Left lung (tissue), 10 donors: ENCODE measurements around the gene AP1S1. TPM values are rescaled to one million over a fixed set of nuclear protein-coding genes. Genes with fewer than 3 reads are reported as not detected.

ENCODE experiments used
- ATAC-seq: fragments of 200-7000 bp; cut with Tn5 transposase; one replicate; pipeline ENCODE4 v1.9.1; 2020; ENCODE audit warnings: moderate library complexity
- DNase-seq, 4 donors: peaks; one replicate each; pipeline ENCODE4 v3.0.0-alpha.2; 2013 to 2020
- H3K27ac ChIP-seq, 2 donors: fragments of 200-600 bp; sonication (generic) in 1 of 2; one replicate each; pipeline versions ENCODE4 v1.5.0 to v1.8.0; 2020 to 2021
- H3K27me3 ChIP-seq, 2 donors: fragments of 200-600 bp; sonication (generic) in 1 of 2; one replicate each; pipeline versions ENCODE4 v1.5.0 to v1.8.0; 2020 to 2021
- H3K36me3 ChIP-seq, 2 donors: fragments of 200-600 bp; sonication (generic) in 1 of 2; one replicate each; pipeline versions ENCODE4 v1.5.0 to v1.8.0; 2020 to 2021
- H3K4me1 ChIP-seq, 2 donors: fragments of 200-600 bp; one replicate each; pipeline ENCODE4 v1.8.0; 2021
- H3K4me3 ChIP-seq, 2 donors: fragments of 200-600 bp; sonication (generic) in 1 of 2; one replicate each; pipeline versions ENCODE4 v1.5.0 to v1.8.0; 2020 to 2021; ENCODE audit warnings: mild to moderate bottlenecking in 1 of 2
- H3K9me3 ChIP-seq, 2 donors: fragments of 200-600 bp; sonication (generic) in 1 of 2; one replicate each; pipeline versions ENCODE4 v1.5.0 to v1.8.0; 2020 to 2021
- intact Hi-C, 2 donors: fragments of 100-400 bp; cut with DNase I; formaldehyde crosslinking; loops; one replicate each; pipeline versions ENCODE4 v1.11.2 to v1.14.2; 2022
- microRNA-seq, 2 donors: library from miRNA; unstranded; fragments of <30 nt; microRNA quantifications; one replicate each; pipeline ENCODE4, GENCODE V29; 2019
- polyA plus RNA-seq, 6 donors: library from polyadenylated mRNA; unstranded; fragments of 120-200 nt; gene quantifications; one replicate each; pipeline ENCODE4 v1.2.1, GENCODE V29; 2013; ENCODE audit not compliant: insufficient read length in 6 of 6
- total RNA-seq, 2 donors: library from RNA; stranded (reverse); fragmentation: NEBNext Ultra II Directional; extraction: Animal tissue kit (Norgen Biotek cat#: 25700); gene quantifications; one replicate each; pipeline ENCODE4 v1.2.1, GENCODE V29; 2021
- TF ChIP-seq, protein P1 (sequence below), 2 donors: fragments of 200-600 bp; sonication (generic) in 1 of 2; IDR thresholded peaks; one replicate each; pipeline versions ENCODE4 v1.5.0 to v1.8.0; 2021; ENCODE audit warnings: antibody characterized with exemption in 2 of 2
- donor health status: DM: no; HTN: yes; CAD: no.
- donor health status: DM: no; HTN: no; CAD: no.

AP1S1 gene
- total and polyA plus RNA-seq, 8 donors, result 39.4 to 92.6 (median 85.1) TPM

DNA sequence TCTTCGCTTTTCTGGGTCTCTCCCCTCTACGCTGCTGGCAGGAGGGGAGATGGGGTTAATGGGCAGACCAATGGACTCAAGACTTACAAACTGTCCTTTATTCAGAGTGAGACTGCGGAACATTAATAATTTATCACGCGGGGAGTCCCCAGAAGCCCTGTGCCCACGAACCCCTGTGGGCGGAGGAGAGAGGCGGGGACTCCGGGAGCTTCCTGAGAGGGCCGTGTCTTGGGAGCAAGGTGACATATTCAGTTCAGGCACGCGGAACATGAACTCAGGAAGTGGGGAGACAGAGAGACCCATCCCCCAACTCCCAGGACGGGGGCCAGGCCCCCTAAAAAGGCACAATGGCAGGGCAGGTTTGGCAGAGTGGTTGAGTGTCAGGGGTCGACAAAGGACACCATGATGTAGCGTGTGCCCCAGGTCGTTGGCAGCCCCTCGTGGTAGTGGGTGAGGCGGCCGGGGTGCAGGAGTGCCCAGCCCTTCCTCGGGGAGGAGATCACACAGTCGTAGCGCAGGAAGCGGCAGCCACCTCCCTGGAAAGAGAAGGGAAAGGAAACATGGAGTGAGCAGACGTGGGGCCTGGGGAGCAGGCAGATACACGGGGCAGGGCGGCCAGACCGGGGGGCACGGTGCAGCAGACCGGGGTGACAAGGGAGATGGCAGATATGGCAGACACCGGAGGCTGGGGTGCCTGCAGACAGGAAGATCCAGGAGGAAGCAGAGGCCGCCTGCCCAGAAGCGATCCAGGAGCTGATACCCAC, 51.8 kb downstream of the AP1S1 start:
- Histone ChIP-seq H3K4me1 (peaks cover 0 to 4% of the 10 kb centered on the region in 2 donors), H3K27me3 (peaks cover 19 to 29% of the 10 kb centered on the region in 2 donors), H3K27ac (no peak overlapping the region), H3K9me3 (no peaks in the 10 kb centered on the region), H3K36me3 (peaks cover 0 to 55% of the 10 kb centered on the region in 2 donors), H3K4me3 (no peak overlapping the region)
- intact Hi-C loops, result no loop called here
- TF ChIP-seq, protein P1, sequence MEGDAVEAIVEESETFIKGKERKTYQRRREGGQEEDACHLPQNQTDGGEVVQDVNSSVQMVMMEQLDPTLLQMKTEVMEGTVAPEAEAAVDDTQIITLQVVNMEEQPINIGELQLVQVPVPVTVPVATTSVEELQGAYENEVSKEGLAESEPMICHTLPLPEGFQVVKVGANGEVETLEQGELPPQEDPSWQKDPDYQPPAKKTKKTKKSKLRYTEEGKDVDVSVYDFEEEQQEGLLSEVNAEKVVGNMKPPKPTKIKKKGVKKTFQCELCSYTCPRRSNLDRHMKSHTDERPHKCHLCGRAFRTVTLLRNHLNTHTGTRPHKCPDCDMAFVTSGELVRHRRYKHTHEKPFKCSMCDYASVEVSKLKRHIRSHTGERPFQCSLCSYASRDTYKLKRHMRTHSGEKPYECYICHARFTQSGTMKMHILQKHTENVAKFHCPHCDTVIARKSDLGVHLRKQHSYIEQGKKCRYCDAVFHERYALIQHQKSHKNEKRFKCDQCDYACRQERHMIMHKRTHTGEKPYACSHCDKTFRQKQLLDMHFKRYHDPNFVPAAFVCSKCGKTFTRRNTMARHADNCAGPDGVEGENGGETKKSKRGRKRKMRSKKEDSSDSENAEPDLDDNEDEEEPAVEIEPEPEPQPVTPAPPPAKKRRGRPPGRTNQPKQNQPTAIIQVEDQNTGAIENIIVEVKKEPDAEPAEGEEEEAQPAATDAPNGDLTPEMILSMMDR (IDR thresholded peaks at IDR 0.05), result no peak
- no peak for DNase-seq
- no peak for ATAC-seq

DNA sequence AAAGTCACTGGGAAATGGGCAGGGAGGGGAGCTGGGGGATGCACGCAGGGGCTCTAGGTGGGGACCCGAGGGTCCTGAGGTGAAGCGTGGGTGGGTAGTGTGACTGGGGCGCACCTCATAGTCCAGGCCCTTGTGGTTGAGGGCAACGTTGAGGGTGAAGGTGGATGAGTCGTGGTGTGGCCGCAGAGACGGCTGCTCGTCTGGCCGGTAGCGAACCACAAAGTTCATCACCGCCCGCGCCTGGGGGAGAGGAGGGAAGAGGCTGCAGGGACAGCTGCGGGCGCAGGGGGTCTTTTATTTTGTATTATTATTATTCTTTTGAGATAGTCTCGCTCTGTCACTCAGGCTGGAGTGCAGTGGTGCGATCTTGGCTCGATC, 52.4 kb downstream of the AP1S1 start:
- ATAC-seq, result no peak
- intact Hi-C loops, result no loop called here
- DNase-seq, result no peak
- H3K9me3 ChIP-seq, result no peaks in the 10 kb centered on the region
- TF ChIP-seq, protein P1 (IDR thresholded peaks at IDR 0.05), result no peak
- H3K27ac ChIP-seq, result no peak overlapping the region
- no peak overlapping the region for H3K4me3 ChIP-seq
- peaks cover 14 to 24% of the 10 kb centered on the region in 2 donors for H3K27me3 ChIP-seq
- peaks cover 0 to 61% of the 10 kb centered on the region in 2 donors for H3K36me3 ChIP-seq
- peaks cover 0 to 4% of the 10 kb centered on the region in 2 donors for H3K4me1 ChIP-seq

DNA sequence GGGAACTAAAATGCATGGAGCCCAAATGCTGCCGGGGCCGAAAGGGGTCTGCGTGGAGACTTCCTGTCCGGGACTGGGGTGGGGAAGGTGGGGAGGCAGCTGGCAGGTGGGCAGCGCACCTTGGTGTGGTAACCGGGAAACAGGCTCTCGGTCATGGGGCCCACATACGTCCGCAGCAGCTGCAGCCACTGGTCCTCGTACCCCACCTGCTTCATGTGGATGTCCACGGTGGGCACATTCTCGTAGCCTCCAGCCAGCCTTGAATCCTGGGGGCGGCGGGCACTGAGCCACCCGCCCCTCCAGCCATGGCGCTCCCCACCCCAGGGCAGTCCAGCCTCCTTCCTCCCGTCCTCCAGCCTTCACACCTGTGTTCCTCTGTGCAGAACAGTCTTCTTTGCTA, 53.2 kb downstream of the AP1S1 start:
- TF ChIP-seq, protein P1 (IDR thresholded peaks at IDR 0.05), result no peak
- peaks cover 0 to 4% of the 10 kb centered on the region in 2 donors for H3K4me1 ChIP-seq
- peaks cover 6 to 16% of the 10 kb centered on the region in 2 donors for H3K27me3 ChIP-seq
- no peaks in the 10 kb centered on the region for H3K9me3 ChIP-seq
- H3K36me3 ChIP-seq, result peaks cover 0 to 69% of the 10 kb centered on the region in 2 donors
- intact Hi-C loops, result no loop called here
- H3K4me3 ChIP-seq, result no peak overlapping the region
- no peak for ATAC-seq
- no peak overlapping the region for H3K27ac ChIP-seq
- DNase-seq, result no peak

DNA sequence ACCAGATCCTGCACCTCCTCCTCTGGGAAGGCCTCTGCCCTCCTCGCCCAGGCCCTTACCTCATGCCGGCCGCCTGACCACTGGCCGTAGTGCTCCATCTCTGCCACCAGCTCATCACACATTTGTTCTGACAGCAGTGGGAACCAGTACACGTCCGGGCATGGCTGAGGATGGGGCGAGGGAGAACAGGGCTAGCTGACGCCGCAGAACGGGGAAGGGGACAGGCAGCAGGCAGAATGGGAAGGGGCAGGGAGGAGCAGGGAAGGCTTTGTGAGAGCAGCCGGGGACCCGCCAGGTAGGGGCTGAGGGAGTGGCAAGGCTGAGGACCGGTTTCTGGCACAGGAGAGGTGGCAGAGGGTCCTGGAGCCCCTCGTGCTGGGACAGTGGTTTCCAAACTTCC, 54.5 kb downstream of the AP1S1 start:
- H3K36me3 ChIP-seq, result peaks cover 0 to 82% of the 10 kb centered on the region in 2 donors
- H3K27me3 ChIP-seq, result peaks cover 0 to 2% of the 10 kb centered on the region in 2 donors
- no peak for ATAC-seq
- no peaks in the 10 kb centered on the region for H3K9me3 ChIP-seq
- intact Hi-C loops, result no loop called here
- no peak overlapping the region for H3K27ac ChIP-seq
- no peak for DNase-seq
- TF ChIP-seq, protein P1 (IDR thresholded peaks at IDR 0.05), result no peak
- H3K4me1 ChIP-seq, result peaks cover 0 to 4% of the 10 kb centered on the region in 2 donors
- H3K4me3 ChIP-seq, result no peak overlapping the region

DNA sequence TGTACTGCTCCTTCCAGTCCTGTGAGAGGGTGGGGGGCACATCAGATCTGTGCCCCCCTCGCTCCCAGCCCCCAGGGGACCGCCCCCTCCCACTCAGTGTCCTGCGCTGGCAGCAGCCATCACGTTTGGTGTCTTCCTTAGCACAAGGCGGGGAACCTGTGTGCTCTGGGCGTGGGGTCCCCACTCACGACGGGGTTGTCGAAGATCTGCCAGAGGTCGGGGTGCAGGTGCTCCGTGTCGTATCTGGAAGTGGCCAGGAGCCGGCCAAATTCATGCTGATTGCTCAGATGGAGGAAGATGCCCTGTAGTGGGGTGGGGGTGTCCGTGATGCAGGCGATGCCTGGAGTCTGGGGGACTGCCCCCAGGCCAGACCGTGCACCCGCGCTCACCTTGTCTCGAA, 55.9 kb downstream of the AP1S1 start:
- intact Hi-C loops, result no loop called here
- H3K27ac ChIP-seq, result no peak overlapping the region
- TF ChIP-seq, protein P1 (IDR thresholded peaks at IDR 0.05), result no peak
- no peaks in the 10 kb centered on the region for H3K27me3 ChIP-seq
- no peaks in the 10 kb centered on the region for H3K9me3 ChIP-seq
- ATAC-seq, result no peak
- no peak overlapping the region for H3K4me3 ChIP-seq
- no peak for DNase-seq
- peaks cover 0 to 96% of the 10 kb centered on the region in 2 donors for H3K36me3 ChIP-seq
- peaks cover 0 to 6% of the 10 kb centered on the region in 2 donors for H3K4me1 ChIP-seq

Small RNA genes lying within 50 kb of the gene (microRNA-seq; reads per million reads assigned to microRNA genes)
- gene MIR4653, result 0 to 0.34 reads per million in 2 donors

Other genes starting within 250 kb of the AP1S1 start
- gene MUC3A, start 204.9 kb upstream of the AP1S1 start, total RNA-seq, result 1 to 10 TPM; 2.9 to 3.6 TPM
- under 1 TPM; 0.37 to 0.67 (median 0.58) TPM for gene MUC3A, start 204.9 kb upstream of the AP1S1 start, polyA plus RNA-seq
- gene MUC12, start 184.9 kb upstream of the AP1S1 start, total RNA-seq, result 1 to 10 TPM in 1 of 2 donors, under 1 TPM in 1; 0.44 to 1.7 TPM
- 1 to 10 TPM in 3 of 6 donors, under 1 TPM in 3; 0.45 to 2.0 (median 1.2) TPM for gene MUC12, start 184.9 kb upstream of the AP1S1 start, polyA plus RNA-seq
- under 1 TPM in 1 of 2 donors, not detected in 1; 0.05 TPM for gene MUC17, start 134.4 kb upstream of the AP1S1 start, total RNA-seq
- gene MUC17, start 134.4 kb upstream of the AP1S1 start, polyA plus RNA-seq, result under 1 TPM in 1 of 6 donors, not detected in 5; 0.46 TPM
- 10 to 100 TPM; 42.8 to 55.6 TPM for gene TRIM56, start 69.0 kb upstream of the AP1S1 start, total RNA-seq
- 10 to 100 TPM; 23.4 to 29.2 (median 25.8) TPM for gene TRIM56, start 69.0 kb upstream of the AP1S1 start, polyA plus RNA-seq
- 10 to 100 TPM; 59.4 to 80.5 TPM for gene SERPINE1, start 27.4 kb upstream of the AP1S1 start, total RNA-seq
- 1 to 10 TPM; 2.5 to 6.5 (median 3.9) TPM for gene SERPINE1, start 27.4 kb upstream of the AP1S1 start, polyA plus RNA-seq
- gene VGF, start 11.1 kb downstream of the AP1S1 start, total RNA-seq, result not detected
- gene VGF, start 11.1 kb downstream of the AP1S1 start, polyA plus RNA-seq, result 1 to 10 TPM in 2 of 6 donors, under 1 TPM in 4; 0.82 to 1.4 (median 0.95) TPM
- gene NAT16, start 25.8 kb downstream of the AP1S1 start, total RNA-seq, result not detected
- under 1 TPM; 0.04 to 0.27 (median 0.09) TPM for gene NAT16, start 25.8 kb downstream of the AP1S1 start, polyA plus RNA-seq
- gene MOGAT3, start 46.6 kb downstream of the AP1S1 start, total RNA-seq, result not detected
- under 1 TPM in 5 of 6 donors, not detected in 1; 0.07 to 0.11 (median 0.08) TPM for gene MOGAT3, start 46.6 kb downstream of the AP1S1 start, polyA plus RNA-seq
- gene PLOD3, start 63.1 kb downstream of the AP1S1 start, total RNA-seq, result 100 to 1,000 TPM in 1 of 2 donors, 10 to 100 TPM in 1; 97.1 to 120 TPM
- gene PLOD3, start 63.1 kb downstream of the AP1S1 start, polyA plus RNA-seq, result 10 to 100 TPM; 60.9 to 69.2 (median 64.5) TPM
- gene ZNHIT1, start 63.7 kb downstream of the AP1S1 start, total RNA-seq, result 10 to 100 TPM; 66.1 to 70.5 TPM
- gene ZNHIT1, start 63.7 kb downstream of the AP1S1 start, polyA plus RNA-seq, result 10 to 100 TPM; 44.9 to 60.6 (median 52.3) TPM
- gene CLDN15, start 83.3 kb downstream of the AP1S1 start, total RNA-seq, result 1 to 10 TPM; 7.6 to 8.4 TPM
- 10 to 100 TPM; 11.9 to 19.0 (median 16.8) TPM for gene CLDN15, start 83.3 kb downstream of the AP1S1 start, polyA plus RNA-seq
- 100 to 1,000 TPM; 144 to 148 TPM for gene FIS1, start 90.6 kb downstream of the AP1S1 start, total RNA-seq
- gene FIS1, start 90.6 kb downstream of the AP1S1 start, polyA plus RNA-seq, result 100 to 1,000 TPM; 116 to 139 (median 129) TPM
- gene IFT22, start 167.3 kb downstream of the AP1S1 start, total RNA-seq, result 10 to 100 TPM; 18.8 to 27.4 TPM
- gene IFT22, start 167.3 kb downstream of the AP1S1 start, polyA plus RNA-seq, result 10 to 100 TPM; 42.8 to 51.0 (median 47.2) TPM
- under 1 TPM in 1 of 2 donors, not detected in 1; 0.76 TPM for gene COL26A1, start 208.4 kb downstream of the AP1S1 start, total RNA-seq
- 1 to 10 TPM; 5.5 to 7.7 (median 7.2) TPM for gene COL26A1, start 208.4 kb downstream of the AP1S1 start, polyA plus RNA-seq